Lower leg skin (tissue), 4 donors: ENCODE measurements around the gene TRPC1. TPM values are rescaled to one million over a fixed set of nuclear protein-coding genes. Genes with fewer than 3 reads are reported as not detected.

ENCODE experiments used
- DNase-seq, 2 donors: peaks; one replicate each; pipeline ENCODE4 v3.0.0-alpha.2; 2019; ENCODE audit warnings: low spot score in 2 of 2
- H3K4me3 ChIP-seq: fragments of 200-600 bp; sonication (generic); 2 replicates; pipeline ENCODE4 v1.5.1; 2017; ENCODE audit warnings: mild to moderate bottlenecking, low read depth; ENCODE audit not compliant: poor library complexity, severe bottlenecking
- POLR2A ChIP-seq, 2 donors: fragments of 450-650 bp; IDR thresholded peaks; one replicate each; pipeline ENCODE4 v1.6.1; 2016 to 2017; ENCODE audit warnings: antibody characterized with exemption in 2 of 2, mild to moderate bottlenecking in 1 of 2, moderate library complexity in 1 of 2
- WGBS, 2 donors: methylation state at CpG; one replicate each; pipeline ENCODE4 v1.1.5; 2018; 5-methylcytosine and 5-hydroxymethylcytosine counted together
- intact Hi-C: fragments of 100-400 bp; cut with DNase I; formaldehyde crosslinking; loops from one replicate; pipeline ENCODE4 v1.15.0; 2023; ENCODE audit warnings: low total_unique reads
- total RNA-seq, 4 donors: library from RNA; depleted of rRNA; stranded (reverse); fragments of >200 nt; gene quantifications; one replicate each; pipeline ENCODE4 v1.1.0, GENCODE V29; 2016
- TF ChIP-seq, protein P1 (sequence below), 3 donors: fragments of 450-650 bp; IDR thresholded peaks; one replicate each; pipeline ENCODE4 v1.5.1; 2016; ENCODE audit warnings: antibody characterized with exemption in 3 of 3, mild to moderate bottlenecking in 3 of 3, moderate library complexity in 2 of 3

The TRPC1 gene
- total RNA-seq, 4 donors from 2014 or later, result 2.7 to 5.5 (median 4.7) TPM

DNA sequence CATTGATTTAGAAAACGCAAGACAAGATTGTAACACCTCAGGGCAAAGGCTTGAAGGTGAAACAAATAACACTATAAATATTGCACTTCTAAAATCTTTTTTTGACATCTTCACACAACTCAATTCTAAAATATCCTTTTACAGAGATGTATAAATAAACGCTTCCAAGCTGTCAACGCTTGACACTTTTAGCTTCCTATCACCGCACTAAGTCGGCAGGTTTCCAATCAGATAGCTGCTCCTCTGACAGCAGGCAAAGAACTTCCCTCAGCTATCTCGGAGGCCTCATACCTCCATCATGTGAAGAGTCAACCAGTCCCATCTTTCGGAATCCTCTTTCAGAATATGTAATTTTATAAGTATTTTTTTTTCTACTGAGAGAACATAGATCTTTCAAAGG lies 94.1 kb downstream of the TRPC1 start:
- DNase-seq, result no peak
- 49 to 50% methylated on average over 7 of the region's 7 CpGs for WGBS, 2 donors
- no peak overlapping the region for H3K4me3 ChIP-seq
- intact Hi-C loops, result no loop called here
- TF ChIP-seq, protein P1, sequence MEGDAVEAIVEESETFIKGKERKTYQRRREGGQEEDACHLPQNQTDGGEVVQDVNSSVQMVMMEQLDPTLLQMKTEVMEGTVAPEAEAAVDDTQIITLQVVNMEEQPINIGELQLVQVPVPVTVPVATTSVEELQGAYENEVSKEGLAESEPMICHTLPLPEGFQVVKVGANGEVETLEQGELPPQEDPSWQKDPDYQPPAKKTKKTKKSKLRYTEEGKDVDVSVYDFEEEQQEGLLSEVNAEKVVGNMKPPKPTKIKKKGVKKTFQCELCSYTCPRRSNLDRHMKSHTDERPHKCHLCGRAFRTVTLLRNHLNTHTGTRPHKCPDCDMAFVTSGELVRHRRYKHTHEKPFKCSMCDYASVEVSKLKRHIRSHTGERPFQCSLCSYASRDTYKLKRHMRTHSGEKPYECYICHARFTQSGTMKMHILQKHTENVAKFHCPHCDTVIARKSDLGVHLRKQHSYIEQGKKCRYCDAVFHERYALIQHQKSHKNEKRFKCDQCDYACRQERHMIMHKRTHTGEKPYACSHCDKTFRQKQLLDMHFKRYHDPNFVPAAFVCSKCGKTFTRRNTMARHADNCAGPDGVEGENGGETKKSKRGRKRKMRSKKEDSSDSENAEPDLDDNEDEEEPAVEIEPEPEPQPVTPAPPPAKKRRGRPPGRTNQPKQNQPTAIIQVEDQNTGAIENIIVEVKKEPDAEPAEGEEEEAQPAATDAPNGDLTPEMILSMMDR (IDR thresholded peaks at IDR 0.05), result no peak
- no peak for TF ChIP-seq POLR2A (IDR thresholded peaks at IDR 0.05)

DNA sequence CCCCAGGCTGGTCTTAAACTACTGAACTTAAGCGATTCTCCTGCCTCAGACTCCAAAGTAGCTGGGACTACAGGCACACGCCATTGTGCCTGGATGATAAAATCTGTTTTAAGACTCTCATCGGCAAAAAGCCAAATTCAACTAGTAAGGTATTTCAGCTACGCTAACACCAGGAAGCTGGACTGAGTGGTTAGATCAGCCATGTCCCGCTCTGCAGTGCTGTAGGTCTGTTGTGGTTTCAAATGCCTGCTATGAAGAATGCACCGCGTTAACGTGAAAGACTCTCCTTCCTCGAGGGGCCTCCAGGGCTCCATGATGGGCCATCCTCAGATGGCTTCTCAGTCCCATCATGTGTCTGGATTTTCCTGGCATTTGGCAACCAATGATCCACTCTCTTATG lies 94.8 kb downstream of the TRPC1 start:
- TF ChIP-seq, protein P1 (IDR thresholded peaks at IDR 0.05), result no peak
- TF ChIP-seq POLR2A (IDR thresholded peaks at IDR 0.05), result no peak
- no peak for DNase-seq
- no peak overlapping the region for H3K4me3 ChIP-seq
- intact Hi-C loops, result no loop called here
- WGBS, 2 donors, result 73 to 86% methylated on average over 9 of the region's 9 CpGs

DNA sequence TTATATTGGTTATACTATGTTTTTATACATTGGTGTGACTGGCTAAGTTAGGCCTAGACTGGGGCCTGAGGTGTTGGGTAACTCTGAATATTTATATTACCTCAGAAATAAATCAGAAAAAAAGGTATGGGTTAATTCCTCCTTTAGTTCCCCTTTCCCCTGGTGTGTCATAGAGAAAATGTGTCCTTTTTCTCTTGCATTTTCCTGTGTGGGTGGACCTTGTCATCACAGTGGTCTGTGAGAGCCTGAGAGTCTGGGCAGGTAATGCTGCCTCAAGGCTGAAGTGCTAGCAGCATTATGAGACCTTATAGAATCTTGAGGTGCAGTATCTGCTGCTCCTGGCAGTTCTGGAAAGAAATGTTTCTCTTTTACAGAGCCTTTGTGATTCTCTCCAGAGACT lies 95.3 kb downstream of the TRPC1 start:
- TF ChIP-seq, protein P1 (IDR thresholded peaks at IDR 0.05), result no peak
- no peak for TF ChIP-seq POLR2A (IDR thresholded peaks at IDR 0.05)
- no peak overlapping the region for H3K4me3 ChIP-seq
- DNase-seq, result no peak
- intact Hi-C loops, result no loop called here

DNA sequence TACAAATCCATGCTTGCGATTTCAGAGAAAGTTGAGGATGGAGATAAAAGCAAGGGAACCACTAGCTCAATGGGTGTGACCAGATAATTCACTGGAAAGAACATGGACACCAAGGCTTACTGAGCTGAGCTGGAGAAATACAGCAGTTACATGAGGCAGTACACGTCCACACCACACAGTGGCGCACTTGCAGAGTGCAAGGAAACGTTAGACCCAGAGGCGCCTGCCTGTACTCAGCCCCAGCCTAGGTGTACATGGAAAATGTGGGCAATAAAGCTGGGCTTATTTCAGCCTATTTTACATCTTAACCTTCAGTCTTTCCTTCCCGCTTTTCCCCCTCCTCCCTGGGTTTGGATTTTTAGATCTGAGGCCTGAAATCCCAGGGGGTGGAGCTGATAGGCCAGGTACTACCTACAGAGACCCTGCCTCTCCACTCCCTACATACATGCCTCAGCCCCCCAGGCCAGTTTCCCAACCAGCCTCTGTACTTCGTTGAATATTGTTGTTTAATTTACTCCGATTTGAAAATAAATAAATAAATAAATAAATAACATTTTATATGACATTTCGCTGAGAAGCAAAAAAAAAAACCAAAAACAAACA lies 105.0 kb downstream of the TRPC1 start:
- peak; percentile 79 to 95 for DNase-seq
- WGBS, 2 donors, result 28 to 29% methylated on average over 9 of the region's 9 CpGs
- no peak overlapping the region for H3K4me3 ChIP-seq
- TF ChIP-seq, protein P1 (IDR thresholded peaks at IDR 0.05), result peak in 1 of 3 donors; percentile 57
- no peak for TF ChIP-seq POLR2A (IDR thresholded peaks at IDR 0.05)
- intact Hi-C loops, result loop anchor here (5.0 kb wide), 1 partner anchor 158 kb away; no protein-coding TSS in a partner anchor

DNA sequence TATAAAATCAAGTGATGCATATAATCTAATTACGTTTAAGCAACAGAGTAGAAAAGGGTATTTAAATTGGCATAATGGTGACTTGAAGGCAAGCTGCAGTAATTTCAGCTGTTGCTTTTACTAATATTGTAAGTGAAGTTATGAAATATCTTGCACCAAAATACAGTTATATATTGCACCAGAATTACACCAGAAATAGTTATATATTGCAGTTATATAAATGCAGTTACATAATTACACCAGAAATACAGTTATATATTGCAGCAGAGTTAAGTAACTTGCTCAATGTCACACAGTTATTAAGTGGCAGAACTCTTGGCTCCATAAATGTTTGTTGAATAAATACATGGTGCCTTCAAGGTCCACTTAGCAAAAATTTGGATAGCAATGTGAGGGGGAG lies 113.7 kb downstream of the TRPC1 start:
- TF ChIP-seq POLR2A (IDR thresholded peaks at IDR 0.05), result no peak
- TF ChIP-seq, protein P1 (IDR thresholded peaks at IDR 0.05), result no peak
- intact Hi-C loops, result no loop called here
- WGBS, 2 donors, result 93 to 95% methylated on average over 1 of the region's 1 CpG
- no peak overlapping the region for H3K4me3 ChIP-seq
- no peak for DNase-seq

DNA sequence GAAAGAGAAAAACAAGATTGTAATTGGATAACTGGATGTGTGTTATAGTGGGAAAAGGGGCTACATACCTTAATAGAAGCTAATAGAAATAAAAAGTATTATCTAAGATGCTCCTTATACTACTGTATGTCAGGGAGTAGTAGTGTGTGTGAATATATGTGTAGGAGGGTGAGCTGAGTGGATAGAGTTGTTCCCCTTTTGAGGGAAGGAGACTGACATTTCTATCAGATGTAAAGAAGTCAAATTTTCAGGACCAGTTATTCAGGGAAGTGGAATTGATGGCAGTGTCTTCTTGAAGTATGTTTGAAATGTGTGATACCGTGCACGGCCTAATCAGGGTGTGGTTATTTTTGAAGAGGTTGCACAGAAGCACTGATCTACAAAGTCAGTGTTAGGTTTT lies 116.0 kb downstream of the TRPC1 start:
- no peak overlapping the region for H3K4me3 ChIP-seq
- WGBS, 2 donors, result 78 to 79% methylated on average over 2 of the region's 2 CpGs
- intact Hi-C loops, result no loop called here
- TF ChIP-seq, protein P1 (IDR thresholded peaks at IDR 0.05), result no peak
- no peak for TF ChIP-seq POLR2A (IDR thresholded peaks at IDR 0.05)
- no peak for DNase-seq
